ENCODE data around the gene NUDT3. TPM values are rescaled to one million over a fixed set of nuclear protein-coding genes. Genes with fewer than 3 reads are reported as not detected.

NUDT3 gene
- total and polyA plus RNA-seq, 9 of the 15 experiments (the other 6 are each of a cell fraction or from before 2014, with no cell fraction given) = 5.4 to 81.2 (median 56.4) TPM

GRCh38 chr6:34391473-34391785 lies 1.0 kb downstream of the NUDT3 start (continued):
- TF ChIP-seq THRA (IDR thresholded peaks at IDR 0.05) (no peak), ZNF197 (CRISPR knock-in tag; IDR thresholded peaks at IDR 0.05; ENCODE audit: low read depth) (no peak), ASH1L (IDR thresholded peaks at IDR 0.05; ENCODE audit: borderline replicate concordance, low read depth, partially characterized antibody) (no peak), NR2C2 (CRISPR knock-in tag; IDR thresholded peaks at IDR 0.05) (no peak), NR2C2 (tag; IDR thresholded peaks at IDR 0.05) (0 out of 2 replicates have a peak, but pooled peaks have one; percentile 5), ETV5 (CRISPR knock-in tag; IDR thresholded peaks at IDR 0.05; ENCODE audit: low read depth) (no peak), RAD51 (IDR thresholded peaks at IDR 0.05; ENCODE audit: borderline replicate concordance, low read depth) (0 out of 2 replicates have a peak, but pooled peaks have one; percentile 7), HDAC8 (tag; IDR thresholded peaks at IDR 0.05) (no peak), LCOR (CRISPR knock-in tag; IDR thresholded peaks at IDR 0.05) (no peak), FOXP1 (CRISPR knock-in tag; IDR thresholded peaks at IDR 0.05) (no peak), ZNF12 (CRISPR knock-in tag; IDR thresholded peaks at IDR 0.05) (no peak), XRCC4 (IDR thresholded peaks at IDR 0.05; ENCODE audit: extremely low read depth, insufficient read depth, insufficient read length) (no peak), FOXK1 (CRISPR knock-in tag; IDR thresholded peaks at IDR 0.05; ENCODE audit: borderline replicate concordance) (no peak), RFX7 (CRISPR knock-in tag; IDR thresholded peaks at IDR 0.05) (no peak), RNF2 (IDR thresholded peaks at IDR 0.05) (no peak), L3MBTL2 (IDR thresholded peaks at IDR 0.05) (no peak), FOXA3 (CRISPR knock-in tag; conservative IDR thresholded peaks at IDR 0.05 in 1 of 2, IDR thresholded peaks at IDR 0.05 in 1 of 2) (no peak), MTA2 (IDR thresholded peaks at IDR 0.05; ENCODE audit: low read depth) (no peak), KDM1A (IDR thresholded peaks at IDR 0.05) (peak in 1 of 2 experiments; percentile 28; a peak in 1 of 4 replicates), HNRNPH1 (optimal IDR thresholded peaks at IDR 0.05; ENCODE audit: low read depth, low read length) (no peak)
- TF ChIP-seq, protein P1, sequence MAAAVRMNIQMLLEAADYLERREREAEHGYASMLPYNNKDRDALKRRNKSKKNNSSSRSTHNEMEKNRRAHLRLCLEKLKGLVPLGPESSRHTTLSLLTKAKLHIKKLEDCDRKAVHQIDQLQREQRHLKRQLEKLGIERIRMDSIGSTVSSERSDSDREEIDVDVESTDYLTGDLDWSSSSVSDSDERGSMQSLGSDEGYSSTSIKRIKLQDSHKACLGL (CRISPR knock-in tag; IDR thresholded peaks at IDR 0.05; ENCODE audit: borderline replicate concordance, poor library complexity, severe bottlenecking) = no peak
- TF ChIP-seq, protein P2, sequence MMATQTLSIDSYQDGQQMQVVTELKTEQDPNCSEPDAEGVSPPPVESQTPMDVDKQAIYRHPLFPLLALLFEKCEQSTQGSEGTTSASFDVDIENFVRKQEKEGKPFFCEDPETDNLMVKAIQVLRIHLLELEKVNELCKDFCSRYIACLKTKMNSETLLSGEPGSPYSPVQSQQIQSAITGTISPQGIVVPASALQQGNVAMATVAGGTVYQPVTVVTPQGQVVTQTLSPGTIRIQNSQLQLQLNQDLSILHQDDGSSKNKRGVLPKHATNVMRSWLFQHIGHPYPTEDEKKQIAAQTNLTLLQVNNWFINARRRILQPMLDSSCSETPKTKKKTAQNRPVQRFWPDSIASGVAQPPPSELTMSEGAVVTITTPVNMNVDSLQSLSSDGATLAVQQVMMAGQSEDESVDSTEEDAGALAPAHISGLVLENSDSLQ (IDR thresholded peaks at IDR 0.05) = peak; percentile 40; the same call in 1 of the 2 replicates
- TF ChIP-seq, protein P3, sequence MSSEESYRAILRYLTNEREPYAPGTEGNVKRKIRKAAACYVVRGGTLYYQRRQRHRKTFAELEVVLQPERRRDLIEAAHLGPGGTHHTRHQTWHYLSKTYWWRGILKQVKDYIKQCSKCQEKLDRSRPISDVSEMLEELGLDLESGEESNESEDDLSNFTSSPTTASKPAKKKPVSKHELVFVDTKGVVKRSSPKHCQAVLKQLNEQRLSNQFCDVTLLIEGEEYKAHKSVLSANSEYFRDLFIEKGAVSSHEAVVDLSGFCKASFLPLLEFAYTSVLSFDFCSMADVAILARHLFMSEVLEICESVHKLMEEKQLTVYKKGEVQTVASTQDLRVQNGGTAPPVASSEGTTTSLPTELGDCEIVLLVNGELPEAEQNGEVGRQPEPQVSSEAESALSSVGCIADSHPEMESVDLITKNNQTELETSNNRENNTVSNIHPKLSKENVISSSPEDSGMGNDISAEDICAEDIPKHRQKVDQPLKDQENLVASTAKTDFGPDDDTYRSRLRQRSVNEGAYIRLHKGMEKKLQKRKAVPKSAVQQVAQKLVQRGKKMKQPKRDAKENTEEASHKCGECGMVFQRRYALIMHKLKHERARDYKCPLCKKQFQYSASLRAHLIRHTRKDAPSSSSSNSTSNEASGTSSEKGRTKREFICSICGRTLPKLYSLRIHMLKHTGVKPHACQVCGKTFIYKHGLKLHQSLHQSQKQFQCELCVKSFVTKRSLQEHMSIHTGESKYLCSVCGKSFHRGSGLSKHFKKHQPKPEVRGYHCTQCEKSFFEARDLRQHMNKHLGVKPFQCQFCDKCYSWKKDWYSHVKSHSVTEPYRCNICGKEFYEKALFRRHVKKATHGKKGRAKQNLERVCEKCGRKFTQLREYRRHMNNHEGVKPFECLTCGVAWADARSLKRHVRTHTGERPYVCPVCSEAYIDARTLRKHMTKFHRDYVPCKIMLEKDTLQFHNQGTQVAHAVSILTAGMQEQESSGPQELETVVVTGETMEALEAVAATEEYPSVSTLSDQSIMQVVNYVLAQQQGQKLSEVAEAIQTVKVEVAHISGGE (CRISPR knock-in tag; IDR thresholded peaks at IDR 0.05) = no peak
